HG03159 (cell line): ENCODE measurements around the gene BHMT.

ENCODE experiments used
- ATAC-seq: cut with Tn5 transposase; IDR thresholded peaks from one replicate; pipeline ENCODE4 v1.9.1; 2021; ENCODE audit warnings: mild to moderate bottlenecking, moderate library complexity; ENCODE audit not compliant: unreplicated experiment

Gene BHMT

GRCh38 chr5:79111387-79111959 is at the start of gene BHMT:
TSS of gene BHMT (plus strand) at chr5:79111809. CDS start at chr5:79111886, 77 bp downstream.
- ATAC-seq: no peak

- ATAC-seq: no peak
These were observed 49.2 kb upstream of the BHMT start for GRCh38 chr5:79062436-79062835.

GRCh38 chr5:79069488-79070349 is 41.9 kb upstream of the BHMT start, which contains the start of the genes BHMT2 and DMGDH:
TSS of gene BHMT2 (plus strand) at chr5:79069767. CDS start at chr5:79069783, 16 bp downstream.
TSS of gene DMGDH (minus strand) at chr5:79069674. CDS start at chr5:79069620, 54 bp downstream.
- ATAC-seq: no peak

GRCh38 chr5:79070350-79070667 is 41.3 kb upstream of the BHMT start:
- ATAC-seq: no peak

GRCh38 chr5:79074641-79075040 is 37.0 kb upstream of the BHMT start:
- ATAC-seq: no peak

- no peak for ATAC-seq
These were observed 35.8 kb upstream of the BHMT start for GRCh38 chr5:79075646-79076426.

- ATAC-seq: no peak
These were observed 34.8 kb upstream of the BHMT start for GRCh38 chr5:79076819-79077218.

GRCh38 chr5:79077680-79078365 is 33.8 kb upstream of the BHMT start:
- no peak for ATAC-seq

GRCh38 chr5:79080804-79081203 is 30.8 kb upstream of the BHMT start:
- no peak for ATAC-seq

- ATAC-seq: no peak
These were observed 29.8 kb upstream of the BHMT start for GRCh38 chr5:79081779-79082178.

GRCh38 chr5:79086116-79086515 is 25.5 kb upstream of the BHMT start:
- no peak for ATAC-seq

- ATAC-seq: no peak
These were observed 23.1 kb upstream of the BHMT start for GRCh38 chr5:79088507-79088906.

- ATAC-seq: no peak
These were observed 20.5 kb upstream of the BHMT start for GRCh38 chr5:79091064-79091463.

- no peak for ATAC-seq
These were observed 17.8 kb upstream of the BHMT start for GRCh38 chr5:79093762-79094161.

- no peak for ATAC-seq
These were observed 5.7 kb upstream of the BHMT start for GRCh38 chr5:79105868-79106267.

- no peak for ATAC-seq
These were observed 4.4 kb upstream of the BHMT start for GRCh38 chr5:79107020-79107796.

- ATAC-seq: no peak
These were observed 3.5 kb upstream of the BHMT start for GRCh38 chr5:79108086-79108485.

- ATAC-seq: no peak
These were observed 2.8 kb upstream of the BHMT start for GRCh38 chr5:79108792-79109191.

- no peak for ATAC-seq
These were observed 1.8 kb upstream of the BHMT start for GRCh38 chr5:79109527-79110492.
